ACC112 (cell line): ENCODE results near the gene GTPBP2.

ENCODE experiments used
- H2AFZ ChIP-seq: fragments of 200-600 bp; sonication (generic); one replicate; pipeline ENCODE4 v1.6.0; 2017; ENCODE audit warnings: antibody characterized with exemption, low read length; ENCODE audit not compliant: unreplicated experiment
- H3K27ac ChIP-seq: fragments of 200-600 bp; sonication (generic); 2 replicates; pipeline ENCODE4 v1.5.1; 2014; ENCODE audit warnings: low read depth, mild to moderate bottlenecking, antibody characterized with exemption, low read length, moderate library complexity
- H3K27me3 ChIP-seq: fragments of 200-600 bp; sonication (generic); 2 replicates; pipeline ENCODE4 v1.6.1; 2014; ENCODE audit warnings: mild to moderate bottlenecking, antibody characterized with exemption, low read length, moderate library complexity, mixed read lengths; ENCODE audit not compliant: insufficient read depth
- H3K36me3 ChIP-seq: fragments of 200-600 bp; sonication (generic); 2 replicates; pipeline ENCODE4 v1.6.1; 2016; ENCODE audit warnings: mild to moderate bottlenecking, antibody characterized with exemption, low read length, moderate library complexity, mixed read lengths; ENCODE audit not compliant: insufficient read depth
- H3K4me1 ChIP-seq: fragments of 200-600 bp; sonication (generic); one replicate; pipeline ENCODE4 v1.6.1; 2016; ENCODE audit warnings: low read length, mixed read lengths; ENCODE audit not compliant: insufficient read depth, unreplicated experiment, control insufficient read depth
- H3K4me3 ChIP-seq: fragments of 200-600 bp; sonication (generic); 2 replicates; pipeline ENCODE4 v1.5.1; 2014; ENCODE audit warnings: mild to moderate bottlenecking, low read depth, low read length
- H3K79me2 ChIP-seq: fragments of 200-600 bp; sonication (generic); one replicate; pipeline ENCODE4 v1.6.0; 2016; ENCODE audit warnings: low read length; ENCODE audit not compliant: control insufficient read depth, unreplicated experiment, insufficient read depth

GTPBP2 gene

GRCh38 chr6:43621836-43622180 is 7.3 kb downstream of the GTPBP2 start:
- Histone ChIP-seq H3K36me3 (peaks cover 59% of the 10 kb centered on the region), H3K79me2 (peaks cover 19% of the 10 kb centered on the region), H3K4me1 (peaks cover 11% of the 10 kb centered on the region), H3K27me3 (no peaks in the 10 kb centered on the region), H3K27ac (no peak overlapping the region), H3K4me3 (no peak overlapping the region), H2AFZ (no peak overlapping the region)

GRCh38 chr6:43621078-43621835 is 7.8 kb downstream of the GTPBP2 start:
- peaks cover 13% of the 10 kb centered on the region for H3K79me2 ChIP-seq
- peaks cover 5% of the 10 kb centered on the region for H3K4me1 ChIP-seq
- H3K36me3 ChIP-seq = peaks cover 56% of the 10 kb centered on the region
- no peak overlapping the region for H3K4me3 ChIP-seq
- H3K27ac ChIP-seq = no peak overlapping the region
- no peak overlapping the region for H2AFZ ChIP-seq
- H3K27me3 ChIP-seq = no peaks in the 10 kb centered on the region

- H3K27ac ChIP-seq = no peak overlapping the region
- H2AFZ ChIP-seq = no peak overlapping the region
- peaks cover 34% of the 10 kb centered on the region for H3K36me3 ChIP-seq
- no peaks in the 10 kb centered on the region for H3K27me3 ChIP-seq
- H3K79me2 ChIP-seq = no peaks in the 10 kb centered on the region
- no peak overlapping the region for H3K4me3 ChIP-seq
- peaks cover 8% of the 10 kb centered on the region for H3K4me1 ChIP-seq
Measured at GRCh38 chr6:43616725-43617472, 12.2 kb downstream of the GTPBP2 start.

- Histone ChIP-seq H2AFZ (no peak overlapping the region), H3K27me3 (no peaks in the 10 kb centered on the region), H3K79me2 (no peaks in the 10 kb centered on the region), H3K36me3 (peaks cover 26% of the 10 kb centered on the region), H3K27ac (no peak overlapping the region), H3K4me1 (peaks cover 8% of the 10 kb centered on the region), H3K4me3 (no peak overlapping the region)
Measured at GRCh38 chr6:43614396-43614730, 14.7 kb downstream of the GTPBP2 start.

GRCh38 chr6:43613721-43614395 is 15.2 kb downstream of the GTPBP2 start:
- no peak overlapping the region for H3K4me3 ChIP-seq
- peaks cover 8% of the 10 kb centered on the region for H3K4me1 ChIP-seq
- H3K27ac ChIP-seq = no peak overlapping the region
- H3K36me3 ChIP-seq = peaks cover 26% of the 10 kb centered on the region
- H3K79me2 ChIP-seq = no peaks in the 10 kb centered on the region
- H3K27me3 ChIP-seq = no peaks in the 10 kb centered on the region
- no peak overlapping the region for H2AFZ ChIP-seq

- no peak overlapping the region for H2AFZ ChIP-seq
- H3K79me2 ChIP-seq = peaks cover 2% of the 10 kb centered on the region
- H3K27me3 ChIP-seq = no peaks in the 10 kb centered on the region
- H3K4me3 ChIP-seq = no peak overlapping the region
- peaks cover 28% of the 10 kb centered on the region for H3K36me3 ChIP-seq
- no peak overlapping the region for H3K27ac ChIP-seq
- H3K4me1 ChIP-seq = peaks cover 8% of the 10 kb centered on the region
Measured at GRCh38 chr6:43610431-43610830, 18.6 kb downstream of the GTPBP2 start.

GRCh38 chr6:43609402-43609801 is 19.7 kb downstream of the GTPBP2 start:
- Histone ChIP-seq H3K27me3 (no peaks in the 10 kb centered on the region), H3K4me1 (peaks cover 14% of the 10 kb centered on the region), H3K4me3 (no peak overlapping the region), H3K36me3 (peaks cover 36% of the 10 kb centered on the region), H2AFZ (no peak overlapping the region), H3K27ac (no peak overlapping the region), H3K79me2 (peaks cover 2% of the 10 kb centered on the region)

GRCh38 chr6:43608807-43609206 is 20.3 kb downstream of the GTPBP2 start:
- peaks cover 31% of the 10 kb centered on the region for H3K36me3 ChIP-seq
- peaks cover 2% of the 10 kb centered on the region for H3K79me2 ChIP-seq
- no peak overlapping the region for H2AFZ ChIP-seq
- H3K27ac ChIP-seq = no peak overlapping the region
- no peaks in the 10 kb centered on the region for H3K27me3 ChIP-seq
- H3K4me3 ChIP-seq = no peak overlapping the region
- H3K4me1 ChIP-seq = peaks cover 20% of the 10 kb centered on the region

GRCh38 chr6:43608310-43608763 is 20.7 kb downstream of the GTPBP2 start:
- no peaks in the 10 kb centered on the region for H3K27me3 ChIP-seq
- peaks cover 2% of the 10 kb centered on the region for H3K79me2 ChIP-seq
- H3K4me3 ChIP-seq = no peak overlapping the region
- H3K27ac ChIP-seq = no peak overlapping the region
- peaks cover 26% of the 10 kb centered on the region for H3K36me3 ChIP-seq
- peaks cover 22% of the 10 kb centered on the region for H3K4me1 ChIP-seq
- no peak overlapping the region for H2AFZ ChIP-seq

- Histone ChIP-seq H3K4me1 (peaks cover 16% of the 10 kb centered on the region), H3K27me3 (no peaks in the 10 kb centered on the region), H3K27ac (no peak overlapping the region), H2AFZ (no peak overlapping the region), H3K4me3 (no peak overlapping the region), H3K36me3 (peaks cover 23% of the 10 kb centered on the region), H3K79me2 (peaks cover 2% of the 10 kb centered on the region)
Measured at GRCh38 chr6:43606019-43606418, 23.0 kb downstream of the GTPBP2 start.
